Measurements from ENCODE around the gene NHLRC4.

NHLRC4 gene

DNA sequence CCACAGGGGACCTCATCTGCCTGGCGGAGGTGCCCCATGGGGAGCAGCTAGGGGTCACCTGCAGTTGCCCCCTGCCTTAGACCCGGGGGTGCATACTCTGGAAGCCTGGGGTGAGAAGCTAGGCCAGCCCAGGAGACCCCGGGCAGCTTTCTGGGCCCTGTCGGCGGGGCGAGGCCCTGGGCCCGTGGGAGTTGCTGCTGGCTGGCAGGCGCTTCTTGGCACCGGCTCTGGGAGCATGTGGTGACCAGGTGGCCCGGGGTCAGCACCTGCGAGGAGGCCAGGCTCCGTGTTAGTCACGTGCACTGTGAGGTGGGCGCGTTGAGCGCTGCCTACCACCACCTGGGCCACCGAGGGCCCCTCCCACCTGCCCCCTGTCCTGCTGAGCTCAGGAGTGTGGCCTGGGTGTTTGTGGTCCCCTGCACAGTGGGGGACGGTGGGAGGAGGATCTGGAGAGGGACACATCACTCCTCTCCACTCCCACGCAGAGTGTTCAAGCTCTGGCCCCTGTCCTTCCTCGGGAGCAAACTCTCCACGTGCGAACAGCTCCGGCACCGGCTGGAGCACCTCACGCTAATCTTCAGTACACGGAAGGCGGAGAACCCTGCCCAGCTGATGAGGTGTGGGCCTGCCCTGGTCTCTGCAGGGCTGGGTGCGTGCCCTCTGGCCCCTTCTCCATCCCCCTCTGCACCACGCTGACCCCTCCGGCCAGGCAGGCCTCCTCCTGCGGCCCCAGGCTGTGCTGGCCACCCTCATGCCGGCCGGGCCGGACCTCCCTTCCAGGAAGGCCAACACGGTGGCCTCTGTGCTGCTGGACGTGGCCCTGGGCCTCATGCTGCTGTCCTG lies 8.8 kb downstream of the NHLRC4 start:
- ATAC-seq (ENCODE audit: low read depth): no peak
- H3K4me1 ChIP-seq (ENCODE audit: insufficient read depth, poor library complexity, severe bottlenecking): no peaks in the 10 kb centered on the region
- DNase-seq (ENCODE audit: low spot score): no peak
- H3K27ac ChIP-seq (ENCODE audit: poor library complexity, severe bottlenecking): no peak overlapping the region
- no peak overlapping the region for H3K4me3 ChIP-seq (ENCODE audit: severe bottlenecking)
- H3K9me3 ChIP-seq (ENCODE audit: severe bottlenecking): no peaks in the 10 kb centered on the region
- TF ChIP-seq, protein P1, sequence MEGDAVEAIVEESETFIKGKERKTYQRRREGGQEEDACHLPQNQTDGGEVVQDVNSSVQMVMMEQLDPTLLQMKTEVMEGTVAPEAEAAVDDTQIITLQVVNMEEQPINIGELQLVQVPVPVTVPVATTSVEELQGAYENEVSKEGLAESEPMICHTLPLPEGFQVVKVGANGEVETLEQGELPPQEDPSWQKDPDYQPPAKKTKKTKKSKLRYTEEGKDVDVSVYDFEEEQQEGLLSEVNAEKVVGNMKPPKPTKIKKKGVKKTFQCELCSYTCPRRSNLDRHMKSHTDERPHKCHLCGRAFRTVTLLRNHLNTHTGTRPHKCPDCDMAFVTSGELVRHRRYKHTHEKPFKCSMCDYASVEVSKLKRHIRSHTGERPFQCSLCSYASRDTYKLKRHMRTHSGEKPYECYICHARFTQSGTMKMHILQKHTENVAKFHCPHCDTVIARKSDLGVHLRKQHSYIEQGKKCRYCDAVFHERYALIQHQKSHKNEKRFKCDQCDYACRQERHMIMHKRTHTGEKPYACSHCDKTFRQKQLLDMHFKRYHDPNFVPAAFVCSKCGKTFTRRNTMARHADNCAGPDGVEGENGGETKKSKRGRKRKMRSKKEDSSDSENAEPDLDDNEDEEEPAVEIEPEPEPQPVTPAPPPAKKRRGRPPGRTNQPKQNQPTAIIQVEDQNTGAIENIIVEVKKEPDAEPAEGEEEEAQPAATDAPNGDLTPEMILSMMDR (IDR thresholded peaks at IDR 0.05; ENCODE audit: poor library complexity, severe bottlenecking): no peak
- peaks cover 7% of the 10 kb centered on the region; the same call in 1 of the 2 replicates for H3K36me3 ChIP-seq (ENCODE audit: low read depth)
- H3K27me3 ChIP-seq (ENCODE audit: insufficient read depth, poor library complexity, severe bottlenecking): no peaks in the 10 kb centered on the region

DNA sequence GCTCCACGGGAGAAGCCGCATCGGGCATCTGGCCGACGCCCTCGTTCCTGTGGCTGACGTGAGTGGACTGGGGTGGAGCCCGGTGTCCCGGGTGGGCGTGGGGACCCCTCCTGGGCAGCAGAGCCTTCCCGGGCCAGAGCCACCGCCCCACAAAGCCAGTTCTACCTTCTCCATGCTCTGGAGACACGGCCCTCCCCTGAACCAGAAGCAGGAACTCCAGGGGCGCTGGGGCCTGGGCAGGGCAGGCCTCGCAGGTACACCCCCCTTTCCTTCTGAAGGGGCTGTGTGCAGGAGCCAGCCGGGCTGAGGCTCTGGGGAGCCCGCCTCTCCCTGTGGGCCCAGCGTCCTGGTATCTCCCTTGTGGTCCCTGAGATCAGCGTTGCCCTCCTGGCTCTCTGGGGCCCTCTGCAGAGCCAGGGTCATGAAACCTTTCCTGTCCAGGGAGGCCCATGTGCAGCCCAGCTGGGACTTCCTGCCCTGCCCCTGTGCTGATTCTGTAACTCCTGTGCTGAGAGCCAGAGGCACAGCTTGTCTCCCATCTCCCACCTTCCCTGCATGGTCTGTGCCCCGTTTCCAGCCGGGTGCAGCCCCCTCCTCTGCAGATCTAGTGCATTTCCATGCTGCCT lies 9.5 kb downstream of the NHLRC4 start:
- no peak for ATAC-seq (ENCODE audit: low read depth)
- TF ChIP-seq, protein P1 (IDR thresholded peaks at IDR 0.05; ENCODE audit: poor library complexity, severe bottlenecking): no peak
- Histone ChIP-seq H3K4me3 (ENCODE audit: severe bottlenecking) (no peak overlapping the region), H3K36me3 (ENCODE audit: low read depth) (peaks cover 7% of the 10 kb centered on the region; the same call in 1 of the 2 replicates), H3K9me3 (ENCODE audit: severe bottlenecking) (no peaks in the 10 kb centered on the region), H3K27me3 (ENCODE audit: insufficient read depth, poor library complexity, severe bottlenecking) (no peaks in the 10 kb centered on the region), H3K4me1 (ENCODE audit: insufficient read depth, poor library complexity, severe bottlenecking) (no peaks in the 10 kb centered on the region), H3K27ac (ENCODE audit: poor library complexity, severe bottlenecking) (no peak overlapping the region)
- no peak for DNase-seq (ENCODE audit: low spot score)

DNA sequence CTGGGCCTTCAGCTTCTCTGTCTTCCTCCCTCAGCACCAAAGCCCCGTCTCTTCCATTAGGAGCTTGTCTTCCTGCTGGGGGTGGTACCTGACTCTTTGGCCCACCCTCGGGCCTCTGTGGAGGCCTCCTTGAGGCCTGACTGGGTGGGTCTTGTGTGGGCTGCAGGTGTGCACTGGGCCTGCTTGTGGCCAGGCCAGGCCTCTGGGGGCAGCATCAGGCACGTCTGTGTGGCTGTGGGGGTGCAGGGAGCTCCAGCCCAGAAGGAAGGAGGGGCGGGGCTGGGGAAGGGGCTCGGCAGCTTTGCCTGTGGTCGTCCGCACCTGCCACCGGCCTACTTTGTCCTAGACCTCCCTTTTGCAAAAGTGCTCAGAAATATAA lies 10.0 kb downstream of the NHLRC4 start:
- Histone ChIP-seq H3K27ac (ENCODE audit: poor library complexity, severe bottlenecking) (no peak overlapping the region), H3K36me3 (ENCODE audit: low read depth) (peaks cover 7% of the 10 kb centered on the region; the same call in 1 of the 2 replicates), H3K27me3 (ENCODE audit: insufficient read depth, poor library complexity, severe bottlenecking) (no peaks in the 10 kb centered on the region), H3K4me3 (ENCODE audit: severe bottlenecking) (no peak overlapping the region), H3K4me1 (ENCODE audit: insufficient read depth, poor library complexity, severe bottlenecking) (no peaks in the 10 kb centered on the region), H3K9me3 (ENCODE audit: severe bottlenecking) (no peaks in the 10 kb centered on the region)
- DNase-seq (ENCODE audit: low spot score): no peak
- TF ChIP-seq, protein P1 (IDR thresholded peaks at IDR 0.05; ENCODE audit: poor library complexity, severe bottlenecking): no peak
- ATAC-seq (ENCODE audit: low read depth): no peak

DNA sequence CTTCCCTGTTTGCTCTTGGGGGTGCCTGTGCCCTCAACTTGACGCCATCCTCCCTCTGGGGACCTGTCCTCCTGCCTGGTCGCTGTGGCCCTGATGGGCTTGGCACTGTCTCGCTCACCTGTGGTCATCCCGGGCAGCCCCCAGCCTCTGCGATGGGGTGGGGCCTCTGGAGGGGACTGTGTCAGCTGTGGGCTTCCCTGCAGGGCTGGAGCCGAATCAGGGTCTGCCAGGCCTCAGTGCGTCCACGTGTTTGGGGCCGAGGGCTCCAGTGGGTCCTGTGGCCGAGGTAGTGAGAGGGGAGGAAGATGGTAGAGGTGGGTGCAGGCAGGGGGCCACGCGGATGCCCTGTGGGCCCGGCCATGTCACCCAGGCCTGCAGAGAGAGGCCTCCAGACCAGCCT lies 11.0 kb downstream of the NHLRC4 start:
- peaks cover 7% of the 10 kb centered on the region; the same call in 1 of the 2 replicates for H3K36me3 ChIP-seq (ENCODE audit: low read depth)
- DNase-seq (ENCODE audit: low spot score) (no peak), ATAC-seq (ENCODE audit: low read depth) (no peak)
- no peaks in the 10 kb centered on the region for H3K9me3 ChIP-seq (ENCODE audit: severe bottlenecking)
- H3K4me3 ChIP-seq (ENCODE audit: severe bottlenecking): no peak overlapping the region
- TF ChIP-seq, protein P1 (IDR thresholded peaks at IDR 0.05; ENCODE audit: poor library complexity, severe bottlenecking): no peak
- no peaks in the 10 kb centered on the region for H3K4me1 ChIP-seq (ENCODE audit: insufficient read depth, poor library complexity, severe bottlenecking)
- H3K27ac ChIP-seq (ENCODE audit: poor library complexity, severe bottlenecking): no peak overlapping the region
- no peaks in the 10 kb centered on the region for H3K27me3 ChIP-seq (ENCODE audit: insufficient read depth, poor library complexity, severe bottlenecking)
